SK-N-SH (cell line): ENCODE measurements around the gene MAPT. TPM values are rescaled to one million over a fixed set of nuclear protein-coding genes. Genes with fewer than 3 reads are reported as not detected.

ENCODE experiments used
- CTCF ChIA-PET: fragments of 300-600, 350-600 bp; formaldehyde crosslinking; extraction: SDS; loops from one replicate; lab custom pipeline; 2021; lab: Yijun Ruan, JAX
- POLR2A ChIA-PET: fragments of 350-600 bp; sonication (Branson Sonifier 250); formaldehyde crosslinking; extraction: SDS; loops from one replicate; lab custom pipeline; 2020; ENCODE audit warnings: antibody characterized with exemption, inconsistent platforms; lab: Yijun Ruan, JAX
- DNase-seq: peaks from one replicate; pipeline ENCODE4 v3.0.0; 2012
- H2AFZ ChIP-seq: fragments of 200-600 bp; sonication (generic); 2 replicates; pipeline ENCODE4 v1.8.1; 2016; ENCODE audit warnings: antibody characterized with exemption, mild to moderate bottlenecking, low read depth
- H3F3A ChIP-seq: fragments of 200-600 bp; sonication (generic); replicated peaks from 2 replicates; pipeline ENCODE3; 2016; ENCODE audit warnings: antibody characterized with exemption, mild to moderate bottlenecking; ENCODE audit not compliant: insufficient read depth
- H3K27ac ChIP-seq, 2 experiments: fragments of 200-500 bp in 1 of 2; fragments of 200-600 bp in 1 of 2; sonication (Bioruptor generic) in 1 of 2; sonication (generic), shearing (Covaris generic) in 1 of 2; 2 replicates each; pipeline versions ENCODE4 v1.5.1 to v1.6.1; 2014 to 2016; ENCODE audit warnings: low read depth in 2 of 2, inconsistent platforms in 1 of 2, low read length in 1 of 2, mild to moderate bottlenecking in 1 of 2, mixed read lengths in 1 of 2
- H3K27me3 ChIP-seq: fragments of 200-600 bp; sonication (generic), shearing (Covaris generic); 2 replicates; pipeline ENCODE4 v1.6.1; 2016; ENCODE audit warnings: mixed run types; ENCODE audit not compliant: insufficient read depth
- H3K36me3 ChIP-seq, 2 experiments: fragments of 200-500 bp in 1 of 2; fragments of 200-600 bp in 1 of 2; sonication (Bioruptor generic) in 1 of 2; sonication (generic) in 1 of 2; replicated peaks in 1 of 2; 2 replicates each; pipeline versions ENCODE3 to v1.5.1; 2014 to 2016; ENCODE audit warnings: low read length in 1 of 2, mild to moderate bottlenecking in 1 of 2; ENCODE audit not compliant: insufficient read depth in 2 of 2, control insufficient read depth in 1 of 2
- H3K4me1 ChIP-seq, 2 experiments: fragments of 200-500 bp in 1 of 2; fragments of 200-600 bp in 1 of 2; sonication (Bioruptor generic) in 1 of 2; sonication (generic), shearing (Covaris generic) in 1 of 2; 2 replicates each; pipeline versions ENCODE4 v1.5.1 to v1.6.1; 2014 to 2016; ENCODE audit warnings: low read depth in 1 of 2, low read length in 1 of 2, mixed run types in 1 of 2; ENCODE audit not compliant: insufficient read depth in 2 of 2, control insufficient read depth in 1 of 2
- H3K4me2 ChIP-seq: fragments of 200-600 bp; sonication (generic), shearing (Covaris generic); 2 replicates; pipeline ENCODE4 v1.6.1; 2017; ENCODE audit warnings: mixed run types
- H3K4me3 ChIP-seq, 2 experiments: fragments of 200-500 bp in 1 of 2; fragments of 200-600 bp in 1 of 2; sonication (Bioruptor generic) in 1 of 2; sonication (generic), shearing (Covaris generic) in 1 of 2; 2 replicates each; pipeline versions ENCODE4 v1.5.1 to v1.8.1; 2014 to 2016; ENCODE audit warnings: low read depth in 2 of 2, inconsistent platforms in 1 of 2, low read length in 1 of 2, mild to moderate bottlenecking in 1 of 2, mixed read lengths in 1 of 2, moderate library complexity in 1 of 2
- H3K79me2 ChIP-seq: fragments of 200-600 bp; sonication (generic); 2 replicates; pipeline ENCODE4 v1.8.1; 2017; ENCODE audit warnings: mild to moderate bottlenecking; ENCODE audit not compliant: insufficient read depth
- H3K9ac ChIP-seq: fragments of 200-600 bp; sonication (generic); 2 replicates; pipeline ENCODE4 v1.6.1; 2017; ENCODE audit warnings: mixed run types
- H3K9me2 ChIP-seq: fragments of 200-600 bp; sonication (generic); 2 replicates; pipeline ENCODE4 v1.6.1; 2017; ENCODE audit warnings: mixed run types
- H3K9me3 ChIP-seq: fragments of 200-600 bp; sonication (generic); 2 replicates; pipeline ENCODE4 v1.6.1; 2017; ENCODE audit warnings: mixed run types, mild to moderate bottlenecking, moderate library complexity
- H4K20me1 ChIP-seq: fragments of 200-600 bp; sonication (generic); 2 replicates; pipeline ENCODE4 v1.6.1; 2017; ENCODE audit warnings: mild to moderate bottlenecking, mixed run types; ENCODE audit not compliant: insufficient read depth
- CHD2 ChIP-seq: fragments of 150-350 bp; IDR thresholded peaks from 2 replicates; pipeline ENCODE4 v1.6.1; 2018; ENCODE audit warnings: low read length; ENCODE audit not compliant: partially characterized antibody
- ELF1 ChIP-seq: IDR thresholded peaks from 2 replicates; pipeline ENCODE4 v1.4.0; 2012
- FOSL2 ChIP-seq: IDR thresholded peaks from 2 replicates; pipeline ENCODE4 v1.4.0; 2012; ENCODE audit warnings: low read depth, mild to moderate bottlenecking, moderate library complexity, borderline replicate concordance
- FOXJ3 ChIP-seq: sonication (generic); formaldehyde crosslinking; IDR thresholded peaks from 2 replicates; pipeline ENCODE4 v1.5.1; 2020; ENCODE audit warnings: mild to moderate bottlenecking, missing genetic modification reagents
- FOXM1 ChIP-seq: IDR thresholded peaks from 2 replicates; pipeline ENCODE4 v1.4.0; 2012; ENCODE audit warnings: low read depth, mild to moderate bottlenecking
- GABPA ChIP-seq: IDR thresholded peaks from 2 replicates; pipeline ENCODE4 v1.4.0; 2012; ENCODE audit warnings: low read depth, mild to moderate bottlenecking
- GATA2 ChIP-seq: sonication (generic); formaldehyde crosslinking; IDR thresholded peaks from 2 replicates; pipeline ENCODE4 v1.5.0; 2020; ENCODE audit warnings: mild to moderate bottlenecking, missing genetic modification reagents
- JUND ChIP-seq: IDR thresholded peaks from 2 replicates; pipeline ENCODE4 v1.4.0; 2012
- MAX ChIP-seq: IDR thresholded peaks from 2 replicates; pipeline ENCODE4 v1.4.0; 2012; ENCODE audit warnings: low read depth
- MEF2A ChIP-seq: IDR thresholded peaks from 2 replicates; pipeline ENCODE4 v1.4.0; 2012; ENCODE audit warnings: low read depth, borderline replicate concordance
- MXI1 ChIP-seq: IDR thresholded peaks from 2 replicates; pipeline ENCODE4 v1.6.1; 2012; ENCODE audit warnings: mild to moderate bottlenecking, low read depth, low read length, improper control_type of control experiment
- NFIC ChIP-seq: IDR thresholded peaks from 2 replicates; pipeline ENCODE4 v1.4.0; 2012; ENCODE audit warnings: borderline replicate concordance
- NRF1 ChIP-seq: IDR thresholded peaks from 2 replicates; pipeline ENCODE4 v1.6.1; 2012; ENCODE audit warnings: low read depth, mild to moderate bottlenecking, low read length
- POLR2AphosphoS5 ChIP-seq: IDR thresholded peaks from 2 replicates; pipeline ENCODE4 v1.6.1; 2012; ENCODE audit warnings: low read depth, low read length
- RAD21 ChIP-seq: IDR thresholded peaks from 2 replicates; pipeline ENCODE4 v1.6.1; 2012; ENCODE audit warnings: mild to moderate bottlenecking, low read length
- RFX5 ChIP-seq: IDR thresholded peaks from 2 replicates; pipeline ENCODE4 v1.6.1; 2012; ENCODE audit warnings: mild to moderate bottlenecking, improper control_type of control experiment, low read length
- RXRA ChIP-seq: IDR thresholded peaks from 2 replicates; pipeline ENCODE4 v1.4.0; 2012; ENCODE audit warnings: low read depth, mild to moderate bottlenecking, borderline replicate concordance
- SIN3A ChIP-seq: IDR thresholded peaks from 2 replicates; pipeline ENCODE4 v1.6.1; 2012; ENCODE audit warnings: low read depth, mild to moderate bottlenecking, low read length, moderate library complexity, borderline replicate concordance
- TCF12 ChIP-seq: IDR thresholded peaks from 2 replicates; pipeline ENCODE4 v1.4.0; 2012
- TEAD4 ChIP-seq: IDR thresholded peaks from 2 replicates; pipeline ENCODE4 v1.4.0; 2012; ENCODE audit warnings: mild to moderate bottlenecking, borderline replicate concordance; ENCODE audit not compliant: insufficient read depth
- USF1 ChIP-seq: IDR thresholded peaks from 2 replicates; pipeline ENCODE4 v1.4.0; 2012; ENCODE audit warnings: low read depth, borderline replicate concordance
- USF2 ChIP-seq: fragments of 150-350 bp; IDR thresholded peaks from 2 replicates; pipeline ENCODE4 v1.6.1; 2017; ENCODE audit warnings: antibody characterized with exemption, low read length, low read depth, borderline replicate concordance
- YY1 ChIP-seq: IDR thresholded peaks from 2 replicates; pipeline ENCODE4 v1.4.0; 2012; ENCODE audit warnings: low read depth, mild to moderate bottlenecking
- WGBS: methylation state at CpG from one replicate; pipeline ENCODE4 v1.1.6; 2017; ENCODE audit warnings: low lambda C conversion rate; 5-methylcytosine and 5-hydroxymethylcytosine counted together
- polyA plus RNA-seq, 3 experiments: library from polyadenylated mRNA; depleted of rRNA; stranded (reverse); fragments of >200 nt; gene quantifications; 2 replicates each; pipeline ENCODE4 v1.2.3, GENCODE V29; 2012

MAPT gene
- polyA plus RNA-seq, 1 of the 3 experiments (the other 2 are of a cell fraction), result 0.74 TPM

- TF ChIP-seq MAX (no peak), SIN3A (no peak)
- TF ChIP-seq, all 33 proteins: peak for 0
Measured at GRCh38 chr17:46033392-46033791, 139.0 kb downstream of the MAPT start (continued).

DNA sequence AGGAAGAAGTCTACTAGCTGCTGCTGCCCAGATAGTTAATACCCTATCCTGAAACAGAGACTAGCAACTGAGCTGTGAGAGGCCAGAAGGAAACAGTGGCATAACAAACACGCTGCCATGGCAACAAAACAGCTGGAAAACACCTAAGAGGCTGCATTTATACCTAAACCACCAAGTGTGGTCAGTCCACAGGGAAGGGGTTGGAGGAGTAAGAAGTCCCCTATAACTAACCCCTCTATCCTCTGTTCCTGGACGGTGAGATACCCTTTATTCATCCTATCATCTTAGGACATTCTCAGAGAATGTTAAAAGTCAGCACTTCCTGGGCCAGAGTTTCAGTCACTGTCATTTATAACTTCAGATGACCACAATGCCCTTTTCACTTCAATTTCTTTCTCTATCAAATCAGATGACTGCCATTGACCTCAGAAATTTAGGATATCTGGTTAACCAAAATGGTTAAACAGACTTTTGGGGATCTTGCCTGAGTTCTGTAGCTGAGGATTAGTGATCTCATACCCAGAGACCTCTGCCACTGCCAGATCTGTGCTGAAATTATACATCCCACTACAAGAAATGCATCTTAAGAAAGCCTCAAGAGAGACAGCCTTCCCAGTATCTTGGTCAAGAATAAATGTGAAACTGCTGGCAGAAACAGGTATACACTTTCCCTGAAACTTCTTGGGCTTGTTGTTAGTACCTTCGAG is 140.9 kb downstream of the MAPT start:
- no peaks in the 10 kb centered on the region for H3K9me3 ChIP-seq
- H3K27ac ChIP-seq, result no peak overlapping the region
- H4K20me1 ChIP-seq, result no peaks in the 10 kb centered on the region
- H3K79me2 ChIP-seq, result peaks cover 9% of the 10 kb centered on the region; the same call in 1 of the 2 replicates
- no peaks in the 10 kb centered on the region for H3K9me2 ChIP-seq
- peaks cover 91 to 97% of the 10 kb centered on the region in 2 experiments for H3K36me3 ChIP-seq
- WGBS, result 97% methylated on average over 3 of the region's 3 CpGs
- ChIA-PET CTCF (interaction anchor here (0.7 to 5.9 kb wide), 9 partner anchors 10 to 252 kb away, joined by 3 to 58 read pairs (median 4); partner anchors contain the start of gene KANSL1), POLR2A (no interaction called here)
- H3K4me3 ChIP-seq, result no peak overlapping the region
- H3K27me3 ChIP-seq, result no peaks in the 10 kb centered on the region
- no peak for DNase-seq
- no peak overlapping the region for H3K4me2 ChIP-seq
- peaks cover 0 to 23% of the 10 kb centered on the region in 2 experiments; a peak in 2 of 4 replicates for H3K4me1 ChIP-seq
- H2AFZ ChIP-seq, result no peak overlapping the region
- TF ChIP-seq TCF12 (no peak), MEF2A (no peak), NFIC (no peak), RAD21 (no peak), TEAD4 (no peak), FOXM1 (no peak), RFX5 (no peak), MAX (no peak), FOXJ3 (CRISPR knock-in tag) (no peak), GABPA (no peak), RXRA (no peak), USF1 (no peak)
- peaks cover under 1% of the 10 kb centered on the region for H3F3A ChIP-seq
- no peak overlapping the region for H3K9ac ChIP-seq

- 83% methylated on average over 6 of the region's 6 CpGs for WGBS
- ChIA-PET CTCF (interaction anchor here (0.6 to 5.9 kb wide), 5 partner anchors 9 to 251 kb away, joined by 3 to 58 read pairs (median 3); partner anchors contain the start of gene KANSL1), POLR2A (no interaction called here)
- Histone ChIP-seq H3K79me2 (peaks cover 16% of the 10 kb centered on the region; the same call in 1 of the 2 replicates), H3K4me2 (no peak overlapping the region), H3K9ac (no peak overlapping the region), H3K9me2 (no peaks in the 10 kb centered on the region), H3K4me1 (peaks cover 0 to 23% of the 10 kb centered on the region in 2 experiments; a peak in 2 of 4 replicates), H3K4me3 (no peak overlapping the region), H3K36me3 (peaks cover 91 to 97% of the 10 kb centered on the region in 2 experiments), H4K20me1 (no peaks in the 10 kb centered on the region), H2AFZ (no peak overlapping the region), H3K27me3 (no peaks in the 10 kb centered on the region), H3K27ac (no peak overlapping the region), H3F3A (no peaks in the 10 kb centered on the region), H3K9me3 (no peaks in the 10 kb centered on the region)
- DNase-seq, result no peak
- TF ChIP-seq YY1, result no peak
- TF ChIP-seq FOSL2, result no peak
- TF ChIP-seq JUND, result no peak
- TF ChIP-seq MXI1, result no peak
- no peak for TF ChIP-seq NRF1
- no peak for TF ChIP-seq FOXJ3 (CRISPR knock-in tag)
- no peak for TF ChIP-seq USF2
- TF ChIP-seq CHD2, result no peak
- TF ChIP-seq MAX, result no peak
- TF ChIP-seq SIN3A, result no peak
- TF ChIP-seq ELF1, result no peak
- no peak for TF ChIP-seq GATA2 (CRISPR knock-in tag)
- no peak for TF ChIP-seq GABPA
- TF ChIP-seq POLR2AphosphoS5, result no peak
Measured at GRCh38 chr17:46036491-46036890, 142.1 kb downstream of the MAPT start.
